Panc1 (cell line): ENCODE data around the gene BPIFA2. TPM values are rescaled to one million over a fixed set of nuclear protein-coding genes. Genes with fewer than 3 reads are reported as not detected.

Experiments
- ATAC-seq: fragments of 200-7000 bp; cut with Tn5 transposase; 2 replicates; pipeline ENCODE4 v1.9.1; 2020; ENCODE audit warnings: mild to moderate bottlenecking, moderate library complexity
- BruUV-seq: library from RNA; stranded (reverse); fragments of 400-500 nt; replicated peaks from 2 replicates; lab custom pipeline; 2021; lab: Mats Ljungman, UMichigan
- CTCF ChIA-PET: fragments of 300-600 bp; sonication (Branson Sonifier 250); formaldehyde crosslinking; loops from one replicate; lab custom pipeline; 2022; ENCODE audit warnings: antibody characterized with exemption; lab: Charles Lee
- POLR2A ChIA-PET: fragments of 300-600 bp; sonication (Branson Sonifier 250); formaldehyde crosslinking; loops from one replicate; lab custom pipeline; 2022; ENCODE audit warnings: antibody characterized with exemption; lab: Charles Lee
- DNase-seq: peaks from one replicate; pipeline ENCODE4 v3.0.0-alpha.2; 2010; ENCODE audit warnings: low read depth, low spot score
- H3K27ac ChIP-seq: 2 replicates; pipeline ENCODE4 v1.5.1; 2011; ENCODE audit warnings: mild to moderate bottlenecking, low read length, inconsistent platforms
- H3K27me3 ChIP-seq: fragments of 200-500 bp; sonication (Bioruptor generic); 2 replicates; pipeline ENCODE4 v1.6.0; 2014; ENCODE audit warnings: low read length, inconsistent platforms; ENCODE audit not compliant: control insufficient read depth, insufficient read depth
- H3K36me3 ChIP-seq: fragments of 200-500 bp; sonication (Bioruptor generic); 2 replicates; pipeline ENCODE4 v1.5.1; 2014; ENCODE audit warnings: inconsistent platforms, mild to moderate bottlenecking, low read length, moderate library complexity; ENCODE audit not compliant: control insufficient read depth, insufficient read depth
- H3K4me1 ChIP-seq: 2 replicates; pipeline ENCODE4 v1.5.1; 2011; ENCODE audit warnings: inconsistent platforms, mild to moderate bottlenecking, low read length, moderate library complexity; ENCODE audit not compliant: control insufficient read depth, insufficient read depth
- H3K4me3 ChIP-seq, 2 experiments: 2 replicates each; pipeline ENCODE4 v1.5.1; 2011 to 2012; ENCODE audit warnings: low read depth in 2 of 2, low read length in 2 of 2, mild to moderate bottlenecking in 2 of 2, inconsistent platforms in 1 of 2, moderate library complexity in 1 of 2
- H3K9me3 ChIP-seq: fragments of 200-500 bp; sonication (Bioruptor generic); 2 replicates; pipeline ENCODE4 v1.5.1; 2014; ENCODE audit warnings: low read depth, mild to moderate bottlenecking, inconsistent platforms, low read length, moderate library complexity; ENCODE audit not compliant: control insufficient read depth, insufficient read depth
- POLR2AphosphoS5 ChIP-seq: IDR thresholded peaks from 2 replicates; pipeline ENCODE4 v1.6.1; 2012; ENCODE audit warnings: mild to moderate bottlenecking, low read depth, low read length, moderate library complexity
- SIN3A ChIP-seq: IDR thresholded peaks from 2 replicates; pipeline ENCODE4 v1.6.1; 2012; ENCODE audit warnings: low read depth, mild to moderate bottlenecking, low read length, moderate library complexity, borderline replicate concordance; ENCODE audit not compliant: insufficient read depth
- TCF7L2 ChIP-seq: IDR thresholded peaks from 2 replicates; pipeline ENCODE4 v1.6.1; 2011; ENCODE audit warnings: mild to moderate bottlenecking, low read depth, low read length, inconsistent platforms
- in situ Hi-C: cut with HindIII; loops from 2 replicates; pipeline ENCODE4 v1.10.0; 2016; ENCODE audit warnings: low sequenced_read_pairs, low pct_unique_long_range_greater_than_20kb
- intact Hi-C: fragments of 100-400 bp; cut with micrococcal nuclease; formaldehyde crosslinking; loops from one replicate; pipeline ENCODE4 v1.10.0; 2022; ENCODE audit not compliant: unreplicated experiment
- total RNA-seq: library from RNA; stranded (reverse); gene quantifications from one replicate; pipeline ENCODE4 v1.2.1, GENCODE V29; 2021; ENCODE audit not compliant: unreplicated experiment
- TF ChIP-seq, protein P1 (sequence below), 2 experiments: IDR thresholded peaks; 2 replicates each; pipeline ENCODE4 v1.6.1; 2011 to 2012; ENCODE audit warnings: low read depth in 2 of 2, control low read depth in 1 of 2, low read length in 1 of 2, mild to moderate bottlenecking in 1 of 2, moderate library complexity in 1 of 2; ENCODE audit not compliant: insufficient read depth in 1 of 2
- TF ChIP-seq, protein P2 (sequence below): fragments of 450-650 bp; IDR thresholded peaks from 2 replicates; pipeline ENCODE4 v1.5.1; 2017; ENCODE audit warnings: mild to moderate bottlenecking

Gene BPIFA2
- total RNA-seq, 1 experiment from 2014 or later: not detected

DNA sequence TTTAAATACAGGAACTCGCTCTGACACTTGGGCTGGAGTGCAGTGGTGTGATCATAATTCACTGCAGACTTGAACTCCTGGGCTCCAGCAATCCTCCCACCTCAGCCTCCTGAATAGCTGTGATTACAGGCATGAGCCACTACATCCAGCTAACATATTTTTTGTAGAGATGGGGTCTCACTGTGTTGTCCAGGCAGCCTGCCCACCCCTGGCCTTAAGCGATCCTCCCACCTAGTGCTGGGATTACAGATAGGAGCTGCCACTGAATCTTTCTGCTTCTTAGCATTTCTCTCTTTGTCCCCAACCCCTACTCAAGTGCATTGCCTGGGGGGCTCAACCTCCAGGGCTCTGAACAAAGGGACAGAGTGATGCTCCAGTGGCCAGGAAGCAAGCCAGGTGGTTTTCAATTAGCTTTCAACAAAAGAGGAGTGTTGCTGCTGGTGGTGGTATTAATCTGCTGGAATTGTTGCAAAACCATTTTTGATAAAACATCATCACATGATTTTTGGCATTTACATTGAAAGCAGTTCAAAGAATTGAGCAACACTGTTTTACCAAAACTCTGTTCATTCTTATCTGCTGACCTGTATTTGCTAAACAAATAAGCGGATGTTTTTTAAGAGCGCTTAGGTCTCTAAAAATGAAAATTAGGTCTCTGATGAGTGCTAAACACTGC, 40.4 kb upstream of the BPIFA2 start:
- in situ Hi-C loops: no loop called here
- no TSS peak for BruUV-seq
- intact Hi-C loops: no loop called here
- TF ChIP-seq, protein P1, sequence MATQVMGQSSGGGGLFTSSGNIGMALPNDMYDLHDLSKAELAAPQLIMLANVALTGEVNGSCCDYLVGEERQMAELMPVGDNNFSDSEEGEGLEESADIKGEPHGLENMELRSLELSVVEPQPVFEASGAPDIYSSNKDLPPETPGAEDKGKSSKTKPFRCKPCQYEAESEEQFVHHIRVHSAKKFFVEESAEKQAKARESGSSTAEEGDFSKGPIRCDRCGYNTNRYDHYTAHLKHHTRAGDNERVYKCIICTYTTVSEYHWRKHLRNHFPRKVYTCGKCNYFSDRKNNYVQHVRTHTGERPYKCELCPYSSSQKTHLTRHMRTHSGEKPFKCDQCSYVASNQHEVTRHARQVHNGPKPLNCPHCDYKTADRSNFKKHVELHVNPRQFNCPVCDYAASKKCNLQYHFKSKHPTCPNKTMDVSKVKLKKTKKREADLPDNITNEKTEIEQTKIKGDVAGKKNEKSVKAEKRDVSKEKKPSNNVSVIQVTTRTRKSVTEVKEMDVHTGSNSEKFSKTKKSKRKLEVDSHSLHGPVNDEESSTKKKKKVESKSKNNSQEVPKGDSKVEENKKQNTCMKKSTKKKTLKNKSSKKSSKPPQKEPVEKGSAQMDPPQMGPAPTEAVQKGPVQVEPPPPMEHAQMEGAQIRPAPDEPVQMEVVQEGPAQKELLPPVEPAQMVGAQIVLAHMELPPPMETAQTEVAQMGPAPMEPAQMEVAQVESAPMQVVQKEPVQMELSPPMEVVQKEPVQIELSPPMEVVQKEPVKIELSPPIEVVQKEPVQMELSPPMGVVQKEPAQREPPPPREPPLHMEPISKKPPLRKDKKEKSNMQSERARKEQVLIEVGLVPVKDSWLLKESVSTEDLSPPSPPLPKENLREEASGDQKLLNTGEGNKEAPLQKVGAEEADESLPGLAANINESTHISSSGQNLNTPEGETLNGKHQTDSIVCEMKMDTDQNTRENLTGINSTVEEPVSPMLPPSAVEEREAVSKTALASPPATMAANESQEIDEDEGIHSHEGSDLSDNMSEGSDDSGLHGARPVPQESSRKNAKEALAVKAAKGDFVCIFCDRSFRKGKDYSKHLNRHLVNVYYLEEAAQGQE (IDR thresholded peaks at IDR 0.05; ENCODE audit: insufficient read depth in 1 of 2, low read depth in 2 of 2, low read length in 1 of 2): no peak
- TF ChIP-seq SIN3A: no peak
- no peak for TF ChIP-seq POLR2AphosphoS5
- TF ChIP-seq, protein P2, sequence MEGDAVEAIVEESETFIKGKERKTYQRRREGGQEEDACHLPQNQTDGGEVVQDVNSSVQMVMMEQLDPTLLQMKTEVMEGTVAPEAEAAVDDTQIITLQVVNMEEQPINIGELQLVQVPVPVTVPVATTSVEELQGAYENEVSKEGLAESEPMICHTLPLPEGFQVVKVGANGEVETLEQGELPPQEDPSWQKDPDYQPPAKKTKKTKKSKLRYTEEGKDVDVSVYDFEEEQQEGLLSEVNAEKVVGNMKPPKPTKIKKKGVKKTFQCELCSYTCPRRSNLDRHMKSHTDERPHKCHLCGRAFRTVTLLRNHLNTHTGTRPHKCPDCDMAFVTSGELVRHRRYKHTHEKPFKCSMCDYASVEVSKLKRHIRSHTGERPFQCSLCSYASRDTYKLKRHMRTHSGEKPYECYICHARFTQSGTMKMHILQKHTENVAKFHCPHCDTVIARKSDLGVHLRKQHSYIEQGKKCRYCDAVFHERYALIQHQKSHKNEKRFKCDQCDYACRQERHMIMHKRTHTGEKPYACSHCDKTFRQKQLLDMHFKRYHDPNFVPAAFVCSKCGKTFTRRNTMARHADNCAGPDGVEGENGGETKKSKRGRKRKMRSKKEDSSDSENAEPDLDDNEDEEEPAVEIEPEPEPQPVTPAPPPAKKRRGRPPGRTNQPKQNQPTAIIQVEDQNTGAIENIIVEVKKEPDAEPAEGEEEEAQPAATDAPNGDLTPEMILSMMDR: no peak
- no peak for TF ChIP-seq TCF7L2
- ATAC-seq (no peak), DNase-seq (no peak)
- CTCF ChIA-PET: no interaction called here
- H3K9me3 ChIP-seq: no peaks in the 10 kb centered on the region
- H3K27me3 ChIP-seq: no peaks in the 10 kb centered on the region; the same call in 1 of the 2 replicates
- no peaks in the 10 kb centered on the region for H3K36me3 ChIP-seq
- H3K4me3 ChIP-seq: no peak overlapping the region
- no peaks in the 10 kb centered on the region for H3K4me1 ChIP-seq
- no peak overlapping the region for H3K27ac ChIP-seq
- POLR2A ChIA-PET: no interaction called here

DNA sequence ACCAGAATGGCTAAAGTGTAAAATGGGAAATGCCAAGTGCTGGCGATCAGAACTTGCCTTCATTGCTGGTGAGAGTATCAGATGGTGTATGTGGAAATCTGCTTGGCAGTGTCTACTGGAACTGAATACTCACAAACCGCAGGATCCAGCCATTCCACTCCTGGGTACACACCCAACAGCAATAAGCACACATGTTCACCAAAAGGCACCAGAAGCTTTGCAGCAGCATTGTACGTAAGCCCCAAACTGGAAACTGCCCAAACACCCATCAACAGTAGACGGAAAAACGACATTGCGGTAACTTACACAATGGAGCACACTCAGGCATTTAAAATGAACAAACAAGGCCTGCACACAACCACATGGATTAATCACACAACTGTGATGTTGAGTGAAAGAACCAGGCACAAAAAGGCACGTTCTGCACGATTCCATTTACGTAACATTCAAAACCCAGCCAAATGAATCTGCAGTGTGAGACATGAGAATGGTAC, 37.3 kb upstream of the BPIFA2 start:
- DNase-seq (no peak), ATAC-seq (no peak)
- intact Hi-C loops: no loop called here
- H3K4me1 ChIP-seq: no peaks in the 10 kb centered on the region
- no peaks in the 10 kb centered on the region for H3K36me3 ChIP-seq
- POLR2A ChIA-PET: no interaction called here
- H3K4me3 ChIP-seq: no peak overlapping the region
- no peaks in the 10 kb centered on the region for H3K9me3 ChIP-seq
- no TSS peak for BruUV-seq
- CTCF ChIA-PET: no interaction called here
- H3K27ac ChIP-seq: no peak overlapping the region
- no peaks in the 10 kb centered on the region; the same call in 1 of the 2 replicates for H3K27me3 ChIP-seq
- in situ Hi-C loops: no loop called here
- TF ChIP-seq, protein P2: no peak
- TF ChIP-seq TCF7L2 (no peak), POLR2AphosphoS5 (no peak)
